Stimulated activated CD4-positive, alpha-beta T cell treated with anti-CD3 and anti-CD28 coated beads, Interleukin-1b, Interleukin-23, amount 100 ng/mL, for 4 hours (primary cell): ENCODE results near the gene MTM1.
A peak's percentile ranks its signal among the peaks of the same experiment; 100 is the strongest.

ENCODE experiments used
- DNase-seq, 2 donors: peaks; one replicate each; pipeline ENCODE4 v3.0.0-alpha.2; 2020; ENCODE audit warnings: low read depth in 2 of 2

Gene MTM1

DNA sequence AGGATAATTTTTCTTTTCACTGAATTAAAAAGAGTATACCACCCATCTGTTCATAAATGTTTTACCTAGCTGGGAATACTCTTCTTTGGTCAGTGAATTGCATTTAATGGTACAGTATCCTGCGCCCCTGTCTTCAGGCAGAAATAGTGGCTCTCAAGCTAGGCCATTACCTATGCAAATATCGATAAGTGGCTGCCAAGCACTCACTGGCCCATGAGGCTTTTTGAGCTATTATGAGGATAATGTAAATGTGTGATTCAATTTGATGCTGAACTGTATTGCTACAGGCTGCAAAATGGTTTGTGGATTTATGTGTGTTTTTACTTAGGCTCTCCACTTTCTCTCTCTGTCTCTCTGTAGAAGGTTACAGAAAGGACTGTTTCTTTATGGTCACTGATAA lies 94.7 kb downstream of the MTM1 start:
- DNase-seq = no peak

DNA sequence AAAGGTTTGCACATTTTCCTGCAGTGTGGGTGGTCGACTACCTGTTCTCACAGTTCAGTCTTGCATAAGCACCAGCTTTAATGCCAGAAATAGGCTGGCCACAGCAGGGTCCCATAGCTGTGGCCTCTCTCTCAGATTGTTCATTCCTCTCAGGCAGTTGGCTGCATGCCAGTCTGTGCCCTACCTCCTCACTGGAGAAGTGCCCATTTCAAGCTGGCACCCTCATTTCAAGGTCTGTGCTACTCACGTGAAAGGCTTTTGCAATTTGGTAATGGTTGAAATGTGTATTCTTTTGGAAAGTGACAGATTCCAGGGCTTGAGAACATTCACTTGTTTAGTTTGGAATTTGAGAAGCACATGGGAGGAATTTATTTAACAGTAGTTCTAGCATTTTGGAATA lies 95.9 kb downstream of the MTM1 start:
- no peak for DNase-seq

DNA sequence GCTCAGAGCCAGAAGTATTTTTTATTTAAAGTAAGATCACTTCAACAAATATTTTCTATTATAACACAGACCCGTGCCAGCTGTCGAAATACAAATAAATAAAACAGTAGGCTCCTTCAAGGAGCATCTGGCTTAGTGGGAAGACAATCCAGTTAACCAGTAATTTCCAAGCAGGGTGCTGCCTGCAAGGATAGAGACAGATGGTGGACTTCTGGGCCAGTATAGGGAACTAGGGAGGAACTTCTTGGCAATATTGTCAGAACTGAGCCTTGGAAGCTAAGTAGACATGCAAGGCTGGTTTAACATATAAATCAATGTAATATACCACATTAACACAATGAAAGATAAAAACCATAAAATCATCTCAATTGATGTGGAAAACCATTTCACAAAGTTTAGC lies 107.8 kb downstream of the MTM1 start:
- no peak for DNase-seq

DNA sequence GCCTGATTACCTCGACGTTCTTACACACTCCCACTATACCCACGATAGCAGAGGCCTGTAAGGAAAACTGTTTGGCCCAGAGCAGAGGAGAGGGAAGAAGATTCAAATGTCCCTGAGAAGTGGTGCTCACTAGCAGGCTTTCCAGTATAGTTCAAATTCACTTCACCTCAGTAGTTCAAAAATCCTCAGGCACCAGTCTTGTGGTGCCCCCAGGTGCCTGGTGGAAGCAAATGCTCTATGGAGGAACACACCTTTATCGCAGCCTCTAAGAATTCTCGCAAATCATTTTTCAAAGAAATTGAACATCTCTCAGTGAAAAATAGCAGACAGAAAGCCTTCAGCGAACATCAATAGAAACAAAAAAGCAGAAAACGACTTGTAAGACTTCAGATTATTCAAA lies 112.6 kb downstream of the MTM1 start:
- DNase-seq = no peak

DNA sequence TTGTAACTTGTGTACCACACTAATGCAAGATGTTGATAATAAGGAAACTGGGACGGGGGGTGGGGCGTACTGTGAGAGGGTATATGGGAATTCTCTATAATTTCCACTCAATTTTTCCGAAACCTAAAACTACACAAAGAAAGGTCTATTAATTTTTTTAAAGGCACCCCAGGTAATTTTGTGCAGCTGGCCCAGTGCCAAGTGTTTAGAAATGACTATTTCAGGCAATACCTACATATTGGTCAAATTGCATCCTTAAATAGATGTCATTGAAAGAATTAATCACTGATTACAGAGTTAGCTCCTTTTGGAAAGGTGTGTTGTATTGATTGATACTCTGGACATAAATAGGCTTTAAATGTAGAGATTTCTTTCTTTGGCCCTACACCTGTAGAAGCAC lies 114.7 kb downstream of the MTM1 start:
- DNase-seq = no peak

DNA sequence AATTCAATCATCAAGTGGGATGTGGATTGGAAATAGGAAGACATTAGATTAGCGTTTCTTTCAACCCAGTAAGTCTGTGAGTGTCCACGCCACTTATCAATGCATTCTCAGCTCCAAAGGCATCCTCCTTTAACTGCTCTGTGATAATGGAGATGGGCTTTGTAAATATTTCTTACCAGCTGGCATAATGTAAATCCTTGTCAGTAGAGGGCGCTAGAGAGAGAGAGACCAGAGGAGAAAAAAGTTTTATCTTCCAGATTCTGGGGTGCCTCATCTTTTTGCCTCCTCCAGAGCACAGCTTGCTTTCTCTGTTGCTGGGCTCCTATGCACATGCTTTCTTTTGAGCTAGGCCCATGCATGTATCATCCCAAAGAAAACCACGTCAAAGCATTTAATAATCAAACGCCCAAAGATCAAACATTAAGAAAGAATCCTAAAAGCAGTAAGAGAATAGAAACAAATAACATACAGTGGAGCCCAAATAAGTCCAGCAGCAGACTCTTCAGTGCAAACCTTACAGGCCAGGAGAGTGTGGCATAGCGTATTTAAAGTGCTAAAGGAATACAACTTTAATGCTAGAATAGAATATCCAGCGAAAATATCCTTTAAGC lies 115.2 kb downstream of the MTM1 start:
- DNase-seq = peak in 1 of 2 donors; percentile 25

DNA sequence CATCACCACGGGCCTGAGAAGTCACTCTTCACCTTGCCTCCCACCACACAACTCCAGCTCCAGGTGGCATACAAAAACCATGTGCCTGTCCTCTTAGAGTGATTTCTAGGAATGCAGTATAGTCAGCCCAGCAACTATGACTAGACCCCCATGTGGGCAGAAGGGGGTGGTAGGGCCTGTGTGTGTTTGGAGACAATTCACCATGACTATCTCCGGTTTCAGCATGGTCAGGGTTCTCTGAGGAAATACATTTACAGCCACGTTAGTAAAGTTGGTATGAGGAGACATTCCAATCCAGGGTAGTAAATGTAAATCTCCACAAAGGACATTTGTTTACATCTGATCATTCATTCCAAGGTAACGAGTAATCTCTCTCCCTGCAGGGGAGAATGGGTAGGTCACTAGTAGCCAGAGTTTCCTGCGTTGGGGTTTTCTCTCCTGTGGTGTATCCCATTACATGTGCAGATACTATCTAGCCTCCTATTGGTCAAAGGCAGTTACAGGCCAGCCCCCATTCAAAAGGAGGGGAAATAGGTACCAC lies 120.6 kb downstream of the MTM1 start:
- DNase-seq = no peak

DNA sequence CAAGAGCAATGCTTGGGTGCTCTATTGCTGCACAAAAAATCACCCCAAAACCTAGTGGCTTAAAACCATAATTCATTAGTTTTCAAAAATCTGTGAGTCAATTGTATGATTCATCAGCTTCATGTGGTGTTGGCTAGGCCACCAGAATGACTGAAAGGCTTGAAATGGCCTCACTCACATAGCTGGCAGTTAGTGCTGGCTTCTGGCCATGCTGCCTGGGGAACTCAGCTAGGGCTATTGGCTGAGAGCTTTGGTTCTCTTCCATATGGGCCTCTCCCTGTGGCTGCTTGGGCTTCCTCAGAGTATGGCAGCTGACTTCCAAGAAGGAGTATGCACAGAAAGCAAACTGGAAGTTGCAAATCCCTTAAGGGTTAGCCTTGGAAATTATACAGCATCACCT lies 121.7 kb downstream of the MTM1 start:
- DNase-seq = no peak

DNA sequence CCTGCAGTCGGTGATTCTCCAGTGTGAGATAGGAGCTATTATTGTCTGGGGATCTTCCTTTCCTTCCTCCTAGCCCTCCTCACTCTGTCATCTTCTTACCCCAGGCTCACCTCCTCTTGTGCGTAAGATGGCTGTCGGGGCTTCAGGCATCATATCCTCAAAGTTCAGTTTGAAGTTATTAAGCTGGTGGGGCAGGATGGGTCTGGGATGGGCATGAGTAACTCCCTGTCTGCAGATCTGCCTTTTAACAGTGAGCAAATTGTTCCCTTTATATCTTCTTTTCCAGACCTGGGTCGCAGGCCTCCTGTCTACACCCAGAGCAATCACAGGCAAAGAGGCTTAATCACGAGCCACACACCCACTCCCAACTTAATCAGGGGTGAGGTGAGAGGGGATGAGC lies 123.9 kb downstream of the MTM1 start:
- no peak for DNase-seq

DNA sequence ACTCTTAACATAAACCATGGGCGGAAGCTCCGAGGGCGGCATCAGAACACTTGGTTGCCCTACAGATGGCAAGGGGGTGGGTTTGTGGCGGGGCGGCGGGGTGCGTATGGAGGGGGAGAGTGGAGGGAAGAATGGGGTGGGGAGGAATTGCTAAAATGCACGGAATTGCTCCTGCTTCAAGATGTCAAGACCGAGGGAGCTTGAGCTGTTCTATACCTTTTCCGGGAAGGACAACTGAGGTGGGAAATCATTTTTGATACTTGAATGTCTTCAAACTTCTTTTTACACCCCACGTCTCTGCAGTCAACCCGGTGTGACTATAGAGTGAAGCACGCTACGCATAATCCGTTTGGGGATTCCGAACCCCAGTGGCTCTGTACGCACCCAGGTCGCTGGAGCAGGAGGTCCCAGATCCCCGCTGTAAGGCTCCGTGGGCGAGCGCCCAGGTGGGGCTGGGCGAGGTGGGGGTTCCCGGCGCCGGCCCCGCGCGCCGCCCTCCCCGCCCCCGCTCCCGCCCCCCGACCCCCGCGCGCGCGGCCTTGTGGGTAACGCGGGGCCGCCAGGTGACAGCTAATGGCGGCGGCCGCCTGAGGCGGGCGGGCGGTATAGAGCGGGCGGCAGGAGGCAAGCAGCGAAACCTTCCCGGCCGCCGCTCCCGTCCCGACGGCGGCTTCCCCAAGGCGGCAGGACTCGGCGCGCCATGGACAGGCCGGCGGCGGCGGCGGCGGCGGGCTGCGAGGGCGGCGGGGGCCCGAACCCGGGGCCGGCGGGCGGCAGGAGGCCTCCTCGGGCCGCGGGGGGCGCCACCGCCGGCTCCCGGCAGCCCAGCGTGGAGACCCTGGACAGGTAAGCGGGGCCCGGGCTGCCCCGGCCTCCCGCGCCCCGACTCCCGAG lies 124.7 kb downstream of the MTM1 start, which contains the start of gene MTMR1:
Gene MTMR1, plus strand, starts transcription at position 566 of the 894 bp plus-strand sequence. Its CDS starts 135 bp downstream, at position 701.
- DNase-seq = peak; percentile 51 to 53

DNA sequence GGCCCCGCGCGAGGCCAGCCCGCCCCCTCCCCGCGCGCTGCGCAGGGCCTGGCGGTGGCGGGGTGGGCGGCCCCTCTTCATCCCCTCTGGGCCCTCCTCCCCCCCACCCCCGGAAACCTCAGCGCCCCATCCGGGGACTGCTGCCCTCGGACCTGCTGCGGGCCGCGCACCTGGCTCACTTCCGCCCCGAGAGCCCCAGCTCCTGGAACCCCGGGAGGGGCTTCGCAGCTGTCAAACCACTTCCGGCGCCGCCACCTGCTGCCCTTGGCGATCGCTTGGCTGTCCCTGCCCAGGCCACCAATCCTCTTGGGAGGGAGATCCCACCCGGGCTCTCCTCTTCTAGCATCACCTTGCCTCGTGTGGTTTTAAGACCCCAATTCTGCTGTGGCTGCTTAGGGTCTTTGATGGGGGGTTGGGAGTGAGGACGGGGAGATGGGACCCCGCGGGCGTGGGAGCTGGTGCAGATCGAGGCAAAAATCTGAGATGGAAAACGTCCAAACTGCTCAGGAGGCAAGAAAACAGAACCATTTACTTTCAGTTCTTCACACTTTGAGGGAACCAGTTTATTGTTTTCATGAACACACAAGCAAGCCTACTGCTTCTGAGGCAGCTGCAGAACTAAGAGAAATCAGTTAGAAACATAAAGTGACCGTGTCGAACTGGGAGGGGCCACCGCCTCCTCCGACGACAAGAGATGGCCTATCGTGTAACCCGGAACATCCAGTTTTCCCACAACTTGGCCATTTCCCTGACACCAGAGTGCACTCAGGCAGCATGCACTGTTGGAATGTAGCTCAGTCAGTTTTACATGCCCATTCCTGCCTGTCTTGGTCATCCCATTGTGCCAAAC lies 125.5 kb downstream of the MTM1 start:
- peak; percentile 38 to 41 for DNase-seq

DNA sequence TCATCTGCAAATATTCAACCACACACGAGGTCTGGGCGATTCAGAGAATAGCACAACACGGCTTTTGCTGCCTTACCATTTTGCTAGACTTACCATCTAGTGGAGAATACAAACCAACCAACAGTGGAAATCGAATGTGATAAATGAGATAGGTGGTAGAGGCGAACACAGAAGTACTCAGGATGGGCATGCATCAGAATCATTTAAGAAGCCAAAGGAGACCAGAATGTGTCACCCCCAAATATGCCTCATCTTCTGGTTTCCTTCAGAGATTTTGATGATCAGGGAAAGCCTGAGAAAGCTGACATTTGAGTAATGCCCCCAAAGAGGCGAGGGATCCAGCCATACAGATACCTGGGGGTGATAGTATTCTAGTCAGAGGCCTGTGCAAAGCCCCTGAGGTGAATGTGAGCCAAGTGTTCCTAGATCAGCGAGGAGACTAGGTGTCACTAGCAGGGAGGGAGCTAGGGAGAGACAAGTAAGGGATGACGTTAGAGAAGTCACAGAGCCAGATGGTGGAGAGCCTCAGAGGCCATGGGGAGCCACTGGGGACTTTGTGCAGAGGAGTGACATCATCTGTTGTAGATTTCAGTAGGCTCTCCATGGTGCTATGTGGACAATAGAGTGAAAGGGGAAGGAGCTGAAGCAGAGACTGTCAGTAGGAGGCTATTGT lies 126.5 kb downstream of the MTM1 start:
- no peak for DNase-seq

DNA sequence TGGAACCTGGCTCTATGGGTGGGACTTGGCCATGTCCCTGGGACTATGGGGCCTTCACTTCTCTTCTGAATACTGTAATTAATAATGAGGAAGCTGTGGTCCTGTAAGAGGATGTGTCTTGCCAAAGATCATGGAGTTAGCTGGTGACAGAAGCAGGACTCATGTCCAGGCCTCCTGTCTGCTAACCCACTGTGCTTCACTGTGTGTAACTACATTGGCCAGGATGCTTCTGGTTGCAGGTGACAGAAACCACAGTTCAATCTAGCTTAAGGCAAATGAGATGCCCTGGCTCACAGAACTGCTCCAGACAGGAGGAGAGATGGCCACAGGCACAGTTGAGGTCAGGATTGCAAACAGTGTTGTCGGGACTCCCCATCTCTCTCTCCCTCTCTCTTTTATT lies 127.9 kb downstream of the MTM1 start:
- DNase-seq = no peak

DNA sequence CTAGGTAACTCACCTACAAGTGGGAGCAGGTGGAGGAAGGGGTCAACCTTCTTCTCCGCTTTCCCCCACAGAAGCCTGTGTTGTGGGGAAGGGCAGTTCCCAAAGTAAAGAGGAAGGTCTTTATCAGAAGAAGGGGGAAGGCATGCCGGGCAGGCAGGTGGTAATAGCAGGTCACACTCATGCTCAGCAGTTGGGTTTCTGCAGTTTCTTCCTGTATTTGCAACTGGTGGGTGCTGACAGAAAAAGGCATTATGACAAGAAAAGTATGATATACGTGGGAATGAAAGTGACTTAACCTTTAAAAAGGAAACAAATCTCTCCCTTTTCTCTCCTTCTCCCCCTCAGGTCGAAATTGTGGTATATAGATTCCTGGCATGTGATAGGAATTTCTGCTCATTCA lies 128.4 kb downstream of the MTM1 start:
- no peak for DNase-seq

DNA sequence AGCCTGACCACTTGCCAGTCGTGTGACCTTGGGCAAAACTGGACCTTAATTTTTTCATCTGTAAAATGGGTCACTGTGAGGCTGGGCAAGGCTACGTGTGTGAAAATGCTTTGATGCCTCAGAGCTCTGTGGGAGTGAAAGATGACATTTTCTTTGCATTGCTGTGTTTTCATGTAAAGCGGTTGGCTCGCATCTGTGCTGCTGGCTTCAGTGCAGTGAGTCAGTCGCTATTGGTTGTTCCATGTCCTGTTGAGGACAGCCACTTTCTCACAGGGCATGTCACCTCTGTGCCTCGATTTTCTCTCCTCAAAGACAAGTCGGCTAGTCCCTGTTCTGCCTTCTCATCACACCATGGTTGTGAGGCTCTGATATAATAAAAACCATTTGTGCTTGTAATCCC lies 129.2 kb downstream of the MTM1 start:
- no peak for DNase-seq

DNA sequence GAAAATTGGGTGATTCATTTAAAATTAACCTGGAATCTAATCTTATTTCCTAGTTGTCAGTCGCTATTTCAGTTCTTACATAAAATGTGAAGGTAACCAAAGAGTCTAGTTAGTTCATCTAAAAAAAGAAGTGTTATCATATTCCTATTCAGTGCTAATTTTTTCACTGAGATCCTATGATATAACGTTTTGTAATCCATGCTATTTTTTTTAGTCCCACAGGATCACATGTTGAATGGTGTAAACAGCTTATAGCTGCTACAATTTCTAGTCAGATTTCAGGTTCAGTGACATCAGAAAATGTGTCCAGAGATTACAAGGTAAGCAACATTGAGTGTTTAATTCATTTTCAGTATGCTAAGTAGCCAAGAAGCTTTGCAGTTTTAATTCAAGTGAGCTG lies 130.6 kb downstream of the MTM1 start:
- DNase-seq = no peak

DNA sequence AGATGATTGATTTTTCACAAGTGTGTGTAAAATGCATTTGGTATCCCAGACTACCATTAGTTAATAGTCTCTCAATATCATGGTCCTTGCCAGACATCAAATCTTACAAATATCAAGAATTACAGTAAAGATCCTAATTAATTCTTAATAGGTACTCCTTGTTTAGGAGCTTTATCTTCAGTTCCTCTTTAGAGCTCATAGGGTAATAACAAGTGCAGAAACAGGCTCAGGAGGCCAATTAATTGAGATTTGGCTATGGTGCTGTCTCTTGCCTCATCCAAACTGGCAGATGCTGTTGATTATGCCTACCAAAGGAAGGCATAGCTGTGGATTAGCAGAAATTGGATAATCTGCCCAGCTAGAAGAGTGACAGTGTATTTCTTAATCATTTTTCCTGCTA lies 131.7 kb downstream of the MTM1 start:
- DNase-seq = no peak

DNA sequence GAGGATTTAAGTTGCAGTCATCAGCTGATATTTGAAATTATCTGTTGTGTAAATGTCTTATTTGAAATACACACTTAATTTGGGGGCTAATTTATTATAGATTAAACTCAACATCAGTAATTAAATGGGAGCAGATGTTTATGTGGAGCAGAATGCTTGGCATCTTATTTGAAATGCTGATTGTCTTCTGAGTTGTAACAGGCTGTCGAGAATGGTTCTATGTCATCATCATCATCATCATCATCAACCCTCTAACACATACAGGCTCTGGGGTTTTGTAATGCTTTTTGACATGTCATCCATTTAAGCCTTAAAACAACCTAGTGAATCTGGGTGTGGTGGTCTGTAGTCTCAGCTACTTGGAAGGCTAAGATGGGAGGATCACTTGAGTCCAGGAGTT lies 133.0 kb downstream of the MTM1 start:
- DNase-seq = no peak

DNA sequence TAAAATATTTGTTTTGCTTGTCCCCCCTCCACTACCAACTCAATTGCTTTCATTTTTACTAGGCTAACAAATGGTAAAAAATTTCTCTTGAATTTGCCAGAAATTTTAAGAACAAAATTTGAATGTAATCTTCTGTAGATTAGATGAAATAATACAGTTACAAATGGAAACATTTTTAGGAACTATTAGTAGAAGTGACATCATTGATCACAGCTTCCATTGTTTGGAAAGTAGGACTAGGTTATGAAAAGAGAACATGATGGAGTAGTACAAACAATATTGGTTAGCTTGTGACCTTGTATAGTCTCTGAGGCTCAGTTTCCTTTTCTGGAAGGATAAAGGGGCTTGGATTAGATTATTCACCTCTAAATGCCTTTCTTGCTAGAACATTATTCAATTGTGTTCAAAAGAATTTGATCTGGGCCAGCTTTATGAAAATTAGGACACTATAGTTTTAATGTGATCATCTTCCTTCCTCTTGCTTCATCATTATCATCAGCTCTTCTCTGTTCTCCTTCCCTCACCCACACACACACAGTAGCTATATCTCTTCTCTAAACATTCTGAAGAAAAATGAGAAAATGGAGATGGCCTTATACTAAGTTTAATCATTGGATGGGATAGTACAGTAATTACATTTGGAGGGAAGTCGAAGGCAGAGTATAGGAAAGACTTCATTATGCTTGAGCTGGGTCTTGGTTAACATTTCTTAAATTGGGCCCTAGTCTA lies 134.7 kb downstream of the MTM1 start:
- no peak for DNase-seq

DNA sequence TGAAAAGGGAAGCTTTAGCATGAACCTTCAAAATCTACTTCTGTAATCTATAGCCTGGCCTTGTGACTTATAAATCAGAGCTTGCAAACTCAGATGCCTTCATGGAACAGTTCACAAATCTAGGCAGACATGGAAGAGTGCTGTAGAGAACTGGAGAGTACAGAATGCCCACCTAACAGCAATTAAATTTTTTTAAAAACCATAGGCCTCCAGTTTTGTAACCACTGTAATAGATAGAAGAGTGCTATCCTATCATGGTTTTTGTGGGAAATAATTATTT lies 135.2 kb downstream of the MTM1 start:
- DNase-seq = no peak

DNA sequence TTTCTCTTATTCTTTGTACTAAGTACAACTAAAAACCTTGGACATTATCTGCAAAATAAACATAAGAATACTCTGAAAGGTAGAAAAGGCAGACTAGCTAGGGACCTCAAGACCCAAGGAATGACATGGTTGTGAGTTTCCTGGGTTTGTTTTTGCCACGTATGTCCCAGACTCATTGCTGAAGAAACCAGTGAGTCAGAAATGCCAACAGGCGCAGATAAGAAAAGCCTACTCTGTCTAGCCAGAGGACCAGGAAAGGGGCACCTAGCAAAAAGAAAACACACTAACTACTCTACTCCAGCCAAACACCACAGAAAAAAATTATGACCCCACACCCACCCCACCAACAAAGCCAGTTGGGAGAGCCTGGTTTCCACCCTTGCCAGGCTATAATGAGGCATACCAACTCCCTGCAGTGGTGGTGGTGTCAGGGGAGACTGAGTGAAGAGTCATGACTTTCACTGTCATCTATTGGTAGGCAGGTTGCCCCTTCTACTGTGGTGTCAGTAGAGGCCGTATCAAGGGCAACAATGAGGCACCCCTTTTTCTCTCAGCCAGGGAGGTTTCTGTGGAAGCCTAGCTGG lies 135.7 kb downstream of the MTM1 start:
- no peak for DNase-seq
